ENCODE measurements around the gene HNF1A.

DNA sequence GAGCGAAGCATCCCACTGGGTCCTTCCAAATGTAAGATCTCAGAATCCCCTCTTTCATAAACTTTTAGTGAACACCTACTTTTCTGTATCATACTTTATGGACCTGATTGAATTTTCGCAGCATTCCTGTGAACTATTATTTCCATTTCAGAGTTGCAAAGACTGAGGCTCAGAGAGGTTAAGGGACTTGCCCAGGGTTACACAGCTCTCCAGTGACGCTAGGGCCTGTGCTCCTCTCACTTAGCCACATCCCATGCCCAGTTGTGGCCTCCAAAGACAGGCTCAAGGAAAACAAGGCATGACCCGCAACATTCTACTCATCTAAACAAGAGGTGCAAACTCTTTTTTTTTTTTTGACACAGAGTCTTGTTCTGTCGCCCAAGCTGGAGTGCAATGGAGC is 48.3 kb upstream of the HNF1A start:
- TF ChIP-seq, protein P1, sequence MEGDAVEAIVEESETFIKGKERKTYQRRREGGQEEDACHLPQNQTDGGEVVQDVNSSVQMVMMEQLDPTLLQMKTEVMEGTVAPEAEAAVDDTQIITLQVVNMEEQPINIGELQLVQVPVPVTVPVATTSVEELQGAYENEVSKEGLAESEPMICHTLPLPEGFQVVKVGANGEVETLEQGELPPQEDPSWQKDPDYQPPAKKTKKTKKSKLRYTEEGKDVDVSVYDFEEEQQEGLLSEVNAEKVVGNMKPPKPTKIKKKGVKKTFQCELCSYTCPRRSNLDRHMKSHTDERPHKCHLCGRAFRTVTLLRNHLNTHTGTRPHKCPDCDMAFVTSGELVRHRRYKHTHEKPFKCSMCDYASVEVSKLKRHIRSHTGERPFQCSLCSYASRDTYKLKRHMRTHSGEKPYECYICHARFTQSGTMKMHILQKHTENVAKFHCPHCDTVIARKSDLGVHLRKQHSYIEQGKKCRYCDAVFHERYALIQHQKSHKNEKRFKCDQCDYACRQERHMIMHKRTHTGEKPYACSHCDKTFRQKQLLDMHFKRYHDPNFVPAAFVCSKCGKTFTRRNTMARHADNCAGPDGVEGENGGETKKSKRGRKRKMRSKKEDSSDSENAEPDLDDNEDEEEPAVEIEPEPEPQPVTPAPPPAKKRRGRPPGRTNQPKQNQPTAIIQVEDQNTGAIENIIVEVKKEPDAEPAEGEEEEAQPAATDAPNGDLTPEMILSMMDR (IDR thresholded peaks at IDR 0.05): no peak
- no peak for TF ChIP-seq EZH2 (IDR thresholded peaks at IDR 0.05; ENCODE audit: borderline replicate concordance, insufficient read depth, low read depth, low read length, poor library complexity, severe bottlenecking)
